Panc1 (cell line): ENCODE measurements around the gene ZNF555. TPM values are rescaled to one million over a fixed set of nuclear protein-coding genes. Genes with fewer than 3 reads are reported as not detected.

Experiments used
- ATAC-seq: fragments of 200-7000 bp; cut with Tn5 transposase; 2 replicates; pipeline ENCODE4 v1.9.1; 2020; ENCODE audit warnings: mild to moderate bottlenecking, moderate library complexity
- BruUV-seq: library from RNA; stranded (reverse); fragments of 400-500 nt; replicated peaks from 2 replicates; lab custom pipeline; 2021; lab: Mats Ljungman, UMichigan
- CTCF ChIA-PET: fragments of 300-600 bp; sonication (Branson Sonifier 250); formaldehyde crosslinking; loops from one replicate; lab custom pipeline; 2022; ENCODE audit warnings: antibody characterized with exemption; lab: Charles Lee
- POLR2A ChIA-PET: fragments of 300-600 bp; sonication (Branson Sonifier 250); formaldehyde crosslinking; loops from one replicate; lab custom pipeline; 2022; ENCODE audit warnings: antibody characterized with exemption; lab: Charles Lee
- DNase-seq: peaks from one replicate; pipeline ENCODE4 v3.0.0-alpha.2; 2010; ENCODE audit warnings: low read depth, low spot score
- H3K27ac ChIP-seq: 2 replicates; pipeline ENCODE4 v1.5.1; 2011; ENCODE audit warnings: mild to moderate bottlenecking, low read length, inconsistent platforms
- H3K27me3 ChIP-seq: fragments of 200-500 bp; sonication (Bioruptor generic); 2 replicates; pipeline ENCODE4 v1.6.0; 2014; ENCODE audit warnings: low read length, inconsistent platforms; ENCODE audit not compliant: control insufficient read depth, insufficient read depth
- H3K36me3 ChIP-seq: fragments of 200-500 bp; sonication (Bioruptor generic); 2 replicates; pipeline ENCODE4 v1.5.1; 2014; ENCODE audit warnings: inconsistent platforms, mild to moderate bottlenecking, low read length, moderate library complexity; ENCODE audit not compliant: control insufficient read depth, insufficient read depth
- H3K4me1 ChIP-seq: 2 replicates; pipeline ENCODE4 v1.5.1; 2011; ENCODE audit warnings: inconsistent platforms, mild to moderate bottlenecking, low read length, moderate library complexity; ENCODE audit not compliant: control insufficient read depth, insufficient read depth
- H3K4me3 ChIP-seq, 2 experiments: 2 replicates each; pipeline ENCODE4 v1.5.1; 2011 to 2012; ENCODE audit warnings: low read depth in 2 of 2, low read length in 2 of 2, mild to moderate bottlenecking in 2 of 2, inconsistent platforms in 1 of 2, moderate library complexity in 1 of 2
- H3K9me3 ChIP-seq: fragments of 200-500 bp; sonication (Bioruptor generic); 2 replicates; pipeline ENCODE4 v1.5.1; 2014; ENCODE audit warnings: low read depth, mild to moderate bottlenecking, inconsistent platforms, low read length, moderate library complexity; ENCODE audit not compliant: control insufficient read depth, insufficient read depth
- CTCF ChIP-seq: fragments of 450-650 bp; IDR thresholded peaks from 2 replicates; pipeline ENCODE4 v1.5.1; 2017; ENCODE audit warnings: mild to moderate bottlenecking
- POLR2AphosphoS5 ChIP-seq: IDR thresholded peaks from 2 replicates; pipeline ENCODE4 v1.6.1; 2012; ENCODE audit warnings: mild to moderate bottlenecking, low read depth, low read length, moderate library complexity
- SIN3A ChIP-seq: IDR thresholded peaks from 2 replicates; pipeline ENCODE4 v1.6.1; 2012; ENCODE audit warnings: low read depth, mild to moderate bottlenecking, low read length, moderate library complexity, borderline replicate concordance; ENCODE audit not compliant: insufficient read depth
- TCF7L2 ChIP-seq: IDR thresholded peaks from 2 replicates; pipeline ENCODE4 v1.6.1; 2011; ENCODE audit warnings: mild to moderate bottlenecking, low read depth, low read length, inconsistent platforms
- in situ Hi-C: cut with HindIII; loops from 2 replicates; pipeline ENCODE4 v1.10.0; 2016; ENCODE audit warnings: low sequenced_read_pairs, low pct_unique_long_range_greater_than_20kb
- intact Hi-C: fragments of 100-400 bp; cut with micrococcal nuclease; formaldehyde crosslinking; loops from one replicate; pipeline ENCODE4 v1.10.0; 2022; ENCODE audit not compliant: unreplicated experiment
- total RNA-seq: library from RNA; stranded (reverse); gene quantifications from one replicate; pipeline ENCODE4 v1.2.1, GENCODE V29; 2021; ENCODE audit not compliant: unreplicated experiment
- TF ChIP-seq, protein P1 (sequence below), 2 experiments: IDR thresholded peaks; 2 replicates each; pipeline ENCODE4 v1.6.1; 2011 to 2012; ENCODE audit warnings: low read depth in 2 of 2, control low read depth in 1 of 2, low read length in 1 of 2, mild to moderate bottlenecking in 1 of 2, moderate library complexity in 1 of 2; ENCODE audit not compliant: insufficient read depth in 1 of 2

The ZNF555 gene
- total RNA-seq, 1 experiment from 2014 or later, result 7.3 TPM

- DNase-seq, result no peak
- no TSS peak for BruUV-seq
- no peak overlapping the region for H3K27ac ChIP-seq
- no peaks in the 10 kb centered on the region for H3K27me3 ChIP-seq
- ChIA-PET POLR2A (no interaction called here), CTCF (no interaction called here)
- intact Hi-C loops, result no loop called here
- H3K4me3 ChIP-seq, result no peak overlapping the region
- no peak for TF ChIP-seq SIN3A
- TF ChIP-seq POLR2AphosphoS5, result no peak
- no peak for TF ChIP-seq TCF7L2
- in situ Hi-C loops, result no loop called here
- no peaks in the 10 kb centered on the region for H3K36me3 ChIP-seq
- no peaks in the 10 kb centered on the region for H3K4me1 ChIP-seq
- H3K9me3 ChIP-seq, result no peaks in the 10 kb centered on the region
- no peak for ATAC-seq
Observed at GRCh38 chr19:2803486-2804155, 37.7 kb upstream of the ZNF555 start.

- no TSS peak for BruUV-seq
- ChIA-PET POLR2A (no interaction called here), CTCF (no interaction called here)
- ATAC-seq (no peak), DNase-seq (no peak)
- Histone ChIP-seq H3K36me3 (no peaks in the 10 kb centered on the region), H3K4me1 (no peaks in the 10 kb centered on the region), H3K27me3 (no peaks in the 10 kb centered on the region), H3K27ac (no peak overlapping the region), H3K9me3 (no peaks in the 10 kb centered on the region), H3K4me3 (no peak overlapping the region)
- intact Hi-C loops, result no loop called here
- in situ Hi-C loops, result no loop called here
- TF ChIP-seq TCF7L2 (no peak), SIN3A (no peak), CTCF (no peak), POLR2AphosphoS5 (no peak)
- TF ChIP-seq, protein P1, sequence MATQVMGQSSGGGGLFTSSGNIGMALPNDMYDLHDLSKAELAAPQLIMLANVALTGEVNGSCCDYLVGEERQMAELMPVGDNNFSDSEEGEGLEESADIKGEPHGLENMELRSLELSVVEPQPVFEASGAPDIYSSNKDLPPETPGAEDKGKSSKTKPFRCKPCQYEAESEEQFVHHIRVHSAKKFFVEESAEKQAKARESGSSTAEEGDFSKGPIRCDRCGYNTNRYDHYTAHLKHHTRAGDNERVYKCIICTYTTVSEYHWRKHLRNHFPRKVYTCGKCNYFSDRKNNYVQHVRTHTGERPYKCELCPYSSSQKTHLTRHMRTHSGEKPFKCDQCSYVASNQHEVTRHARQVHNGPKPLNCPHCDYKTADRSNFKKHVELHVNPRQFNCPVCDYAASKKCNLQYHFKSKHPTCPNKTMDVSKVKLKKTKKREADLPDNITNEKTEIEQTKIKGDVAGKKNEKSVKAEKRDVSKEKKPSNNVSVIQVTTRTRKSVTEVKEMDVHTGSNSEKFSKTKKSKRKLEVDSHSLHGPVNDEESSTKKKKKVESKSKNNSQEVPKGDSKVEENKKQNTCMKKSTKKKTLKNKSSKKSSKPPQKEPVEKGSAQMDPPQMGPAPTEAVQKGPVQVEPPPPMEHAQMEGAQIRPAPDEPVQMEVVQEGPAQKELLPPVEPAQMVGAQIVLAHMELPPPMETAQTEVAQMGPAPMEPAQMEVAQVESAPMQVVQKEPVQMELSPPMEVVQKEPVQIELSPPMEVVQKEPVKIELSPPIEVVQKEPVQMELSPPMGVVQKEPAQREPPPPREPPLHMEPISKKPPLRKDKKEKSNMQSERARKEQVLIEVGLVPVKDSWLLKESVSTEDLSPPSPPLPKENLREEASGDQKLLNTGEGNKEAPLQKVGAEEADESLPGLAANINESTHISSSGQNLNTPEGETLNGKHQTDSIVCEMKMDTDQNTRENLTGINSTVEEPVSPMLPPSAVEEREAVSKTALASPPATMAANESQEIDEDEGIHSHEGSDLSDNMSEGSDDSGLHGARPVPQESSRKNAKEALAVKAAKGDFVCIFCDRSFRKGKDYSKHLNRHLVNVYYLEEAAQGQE (IDR thresholded peaks at IDR 0.05; ENCODE audit: insufficient read depth in 1 of 2, low read depth in 2 of 2, low read length in 1 of 2), result no peak
Observed at GRCh38 chr19:2804156-2805004, 36.9 kb upstream of the ZNF555 start.
